Right lobe of liver (tissue), 6 donors: ENCODE data around the gene CAPN7. TPM values are rescaled to one million over a fixed set of nuclear protein-coding genes. Genes with fewer than 3 reads are reported as not detected.

ENCODE experiments used
- ATAC-seq, 4 donors: fragments of 200-7000 bp; cut with Tn5 transposase; one replicate each; pipeline ENCODE4 v1.9.1; 2020; ENCODE audit warnings: mild to moderate bottlenecking in 4 of 4, moderate library complexity in 4 of 4
- DNase-seq, 3 donors: peaks; one replicate each; pipeline ENCODE4 v3.0.0-alpha.2; 2020
- H3K27ac ChIP-seq, 3 donors: fragments of 200-600 bp; one replicate each; pipeline ENCODE4 v1.8.0; 2022
- H3K27me3 ChIP-seq, 2 donors: fragments of 200-600 bp; one replicate each; pipeline ENCODE4 v1.8.0; 2022
- H3K36me3 ChIP-seq, 4 donors: fragments of 200-600 bp; sonication (generic) in 1 of 4; one replicate each; pipeline versions ENCODE4 v1.5.1 to v1.8.0; 2017 to 2022; ENCODE audit warnings: control low read depth in 1 of 4
- H3K4me1 ChIP-seq, 4 donors: fragments of 200-600 bp; sonication (generic) in 1 of 4; one replicate each; pipeline versions ENCODE4 v1.5.1 to v1.8.0; 2017 to 2022; ENCODE audit warnings: control low read depth in 1 of 4
- H3K4me3 ChIP-seq, 3 donors: fragments of 200-600 bp; one replicate each; pipeline ENCODE4 v1.8.0; 2022
- H3K9me3 ChIP-seq, 4 donors: fragments of 200-600 bp; sonication (generic) in 1 of 4; one replicate each; pipeline versions ENCODE4 v1.5.1 to v1.8.0; 2017 to 2022; ENCODE audit warnings: control low read depth in 1 of 4
- CTCF ChIP-seq, 4 donors: fragments of 200-600 bp in 3 of 4; fragments of 450-650 bp in 1 of 4; IDR thresholded peaks; one replicate each; pipeline versions ENCODE4 v1.5.1 to v1.8.0; 2016 to 2022; ENCODE audit warnings: antibody characterized with exemption in 4 of 4, mild to moderate bottlenecking in 2 of 4
- POLR2A ChIP-seq: fragments of 450-650 bp; IDR thresholded peaks from one replicate; pipeline ENCODE4 v1.6.1; 2017; ENCODE audit warnings: antibody characterized with exemption, mild to moderate bottlenecking
- WGBS: methylation state at CpG from one replicate; pipeline ENCODE4 v1.1.6; 2018; ENCODE audit warnings: low coverage, low lambda C conversion rate; ENCODE audit not compliant: insufficient coverage; ENCODE audit errors: missing lambda C conversion rate; 5-methylcytosine and 5-hydroxymethylcytosine counted together
- intact Hi-C, 2 donors: fragments of 100-400 bp; cut with DNase I; formaldehyde crosslinking; loops; one replicate each; pipeline versions ENCODE4 v1.11.2 to v1.14.1; 2022
- total RNA-seq, 6 experiments: library from RNA; depleted of rRNA in 2 of 6; stranded (reverse); fragments of >200 nt in 2 of 6; fragmentation: NEBNext Ultra II Directional in 3 of 6; extraction: Animal tissue kit (Norgen Biotek cat#: 25700) in 3 of 6; gene quantifications; one replicate each; pipeline versions ENCODE4 v1.1.0 to v1.2.4, GENCODE V29; 2016 to 2023
- donor health status: DM: no; HTN: yes; CAD: no.
- donor health status: DM: no; HTN: no; CAD: no.
- donor health status: DM: no; HTN: no; CAD: no.
- donor health status: DM: no; HTN: yes; CAD: no.
- donor health status: DM: no; HTN: yes; CAD: no.

CAPN7 gene
- total RNA-seq, 6 experiments from 2014 or later = 20.1 to 32.8 (median 23.1) TPM

- no peak overlapping the region for H3K27ac ChIP-seq
- ATAC-seq (no peak), DNase-seq (no peak)
- H3K9me3 ChIP-seq = no peaks in the 10 kb centered on the region
- no peak overlapping the region for H3K4me3 ChIP-seq
- TF ChIP-seq POLR2A (no peak), CTCF (IDR thresholded peaks at IDR 0.05) (no peak)
- intact Hi-C loops = no loop called here
- H3K4me1 ChIP-seq = peaks cover 0 to 14% (median 0%) of the 10 kb centered on the region in 4 donors
- H3K36me3 ChIP-seq = no peaks in the 10 kb centered on the region
- WGBS = 67% methylated on average over 7 of the region's 8 CpGs
- no peaks in the 10 kb centered on the region for H3K27me3 ChIP-seq
These were observed 31.1 kb upstream of the CAPN7 start for GRCh38 chr3:15174953-15175352.

- Histone ChIP-seq H3K9me3 (no peaks in the 10 kb centered on the region), H3K27me3 (no peaks in the 10 kb centered on the region), H3K27ac (no peak overlapping the region), H3K4me1 (peaks cover 0 to 12% (median 0%) of the 10 kb centered on the region in 4 donors), H3K36me3 (no peaks in the 10 kb centered on the region), H3K4me3 (no peak overlapping the region)
- 89% methylated on average over 1 of the region's 1 CpG for WGBS
- intact Hi-C loops = no loop called here
- DNase-seq (no peak), ATAC-seq (no peak)
- TF ChIP-seq POLR2A (no peak), CTCF (IDR thresholded peaks at IDR 0.05) (no peak)
These were observed 30.4 kb upstream of the CAPN7 start for GRCh38 chr3:15175605-15176004.

- Histone ChIP-seq H3K27me3 (no peaks in the 10 kb centered on the region), H3K9me3 (no peaks in the 10 kb centered on the region), H3K4me1 (no peaks in the 10 kb centered on the region), H3K27ac (no peak overlapping the region), H3K4me3 (no peak overlapping the region), H3K36me3 (no peaks in the 10 kb centered on the region)
- intact Hi-C loops = no loop called here
- DNase-seq (no peak), ATAC-seq (no peak)
- no peak for TF ChIP-seq CTCF (IDR thresholded peaks at IDR 0.05)
- no peak for TF ChIP-seq POLR2A
- 47% methylated on average over 6 of the region's 6 CpGs for WGBS
These were observed 25.9 kb upstream of the CAPN7 start for GRCh38 chr3:15180042-15180611.

- intact Hi-C loops = no loop called here
- Histone ChIP-seq H3K4me3 (no peak overlapping the region), H3K9me3 (no peaks in the 10 kb centered on the region), H3K27me3 (no peaks in the 10 kb centered on the region), H3K27ac (no peak overlapping the region), H3K36me3 (no peaks in the 10 kb centered on the region), H3K4me1 (no peaks in the 10 kb centered on the region)
- WGBS = 92% methylated on average over 1 of the region's 1 CpG
- no peak for DNase-seq
- no peak for ATAC-seq
- TF ChIP-seq CTCF (IDR thresholded peaks at IDR 0.05) (no peak), POLR2A (no peak)
These were observed 24.5 kb upstream of the CAPN7 start for GRCh38 chr3:15181511-15181910.

- intact Hi-C loops = no loop called here
- no peak for ATAC-seq
- Histone ChIP-seq H3K4me1 (no peaks in the 10 kb centered on the region), H3K9me3 (no peaks in the 10 kb centered on the region), H3K4me3 (no peak overlapping the region), H3K27me3 (no peaks in the 10 kb centered on the region), H3K36me3 (no peaks in the 10 kb centered on the region), H3K27ac (no peak overlapping the region)
- TF ChIP-seq POLR2A (no peak), CTCF (IDR thresholded peaks at IDR 0.05) (no peak)
- no peak for DNase-seq
- 76% methylated on average over 1 of the region's 1 CpG for WGBS
These were observed 24.1 kb upstream of the CAPN7 start for GRCh38 chr3:15181963-15182362.
